IPS-NIHi11 (cell line): ENCODE results near the gene GRIN2A.

Experiments used
- DNase-seq: peaks from one replicate; pipeline ENCODE4 v3.0.0; 2012; ENCODE audit warnings: mixed read lengths, low spot score

The GRIN2A gene

GRCh38 chr16:9820476-9821246, 361.6 kb downstream of the GRIN2A start:
- peak; percentile 68 for DNase-seq

- DNase-seq, result no peak
Measured at GRCh38 chr16:9818702-9819101, 363.5 kb downstream of the GRIN2A start.

- no peak for DNase-seq
Measured at GRCh38 chr16:9817586-9817985, 364.6 kb downstream of the GRIN2A start.

GRCh38 chr16:9816644-9817043, 365.6 kb downstream of the GRIN2A start:
- DNase-seq, result peak; percentile 15

- no peak for DNase-seq
Measured at GRCh38 chr16:9813665-9814064, 368.6 kb downstream of the GRIN2A start.

- DNase-seq, result no peak
Measured at GRCh38 chr16:9808210-9808609, 374.0 kb downstream of the GRIN2A start.

GRCh38 chr16:9807302-9807701, 374.9 kb downstream of the GRIN2A start:
- no peak for DNase-seq

- no peak for DNase-seq
Measured at GRCh38 chr16:9805109-9805508, 377.1 kb downstream of the GRIN2A start.

- no peak for DNase-seq
Measured at GRCh38 chr16:9802160-9802559, 380.1 kb downstream of the GRIN2A start.

GRCh38 chr16:9801651-9802050, 380.6 kb downstream of the GRIN2A start:
- no peak for DNase-seq

- DNase-seq, result no peak
Measured at GRCh38 chr16:9800186-9800738, 382.0 kb downstream of the GRIN2A start.

- no peak for DNase-seq
Measured at GRCh38 chr16:9798952-9799580, 383.2 kb downstream of the GRIN2A start.

GRCh38 chr16:9798474-9798873, 383.8 kb downstream of the GRIN2A start:
- no peak for DNase-seq

- no peak for DNase-seq
Measured at GRCh38 chr16:9797306-9797705, 384.9 kb downstream of the GRIN2A start.

GRCh38 chr16:9793623-9794022, 388.6 kb downstream of the GRIN2A start:
- no peak for DNase-seq

- DNase-seq, result no peak
Measured at GRCh38 chr16:9791556-9791955, 390.7 kb downstream of the GRIN2A start.

GRCh38 chr16:9790199-9790598, 392.0 kb downstream of the GRIN2A start:
- DNase-seq, result no peak

GRCh38 chr16:9787717-9788116, 394.5 kb downstream of the GRIN2A start:
- no peak for DNase-seq

GRCh38 chr16:9780831-9781230, 401.4 kb downstream of the GRIN2A start:
- DNase-seq, result no peak

- peak; percentile 32 for DNase-seq
Measured at GRCh38 chr16:9778849-9779248, 403.4 kb downstream of the GRIN2A start.

- no peak for DNase-seq
Measured at GRCh38 chr16:9775998-9776397, 406.2 kb downstream of the GRIN2A start.

GRCh38 chr16:9773289-9773688, 408.9 kb downstream of the GRIN2A start:
- no peak for DNase-seq

GRCh38 chr16:9772526-9773225, 409.6 kb downstream of the GRIN2A start:
- no peak for DNase-seq
